Smooth muscle cell (in vitro differentiated cells): ENCODE measurements around the gene HYAL2. TPM values are rescaled to one million over a fixed set of nuclear protein-coding genes. Genes with fewer than 3 reads are reported as not detected.

Experiments used
- DNase-seq: peaks from one replicate; lab custom pipeline; 2025; ENCODE audit not compliant: unreplicated experiment; lab: John Stamatoyannopoulos, UW
- H2AFZ ChIP-seq: fragments of 200-600 bp; sonication (generic); 2 replicates; pipeline ENCODE4 v1.6.0; 2016; ENCODE audit warnings: antibody characterized with exemption, low read depth, mild to moderate bottlenecking
- H3F3A ChIP-seq: fragments of 200-600 bp; sonication (generic); 2 replicates; pipeline ENCODE4 v1.6.0; 2017; ENCODE audit warnings: antibody characterized with exemption, low read depth
- H3K27ac ChIP-seq: fragments of 200-600 bp; sonication (generic); 2 replicates; pipeline ENCODE4 v1.5.1; 2016; ENCODE audit warnings: low read depth, mild to moderate bottlenecking
- H3K27me3 ChIP-seq: fragments of 200-600 bp; sonication (generic); 2 replicates; pipeline ENCODE4 v1.6.1; 2016; ENCODE audit warnings: low read depth, mild to moderate bottlenecking
- H3K36me3 ChIP-seq: fragments of 200-600 bp; sonication (generic); 2 replicates; pipeline ENCODE4 v1.5.1; 2016; ENCODE audit warnings: low read depth
- H3K4me1 ChIP-seq: fragments of 200-600 bp; sonication (generic); 2 replicates; pipeline ENCODE4 v1.5.1; 2016; ENCODE audit warnings: low read depth
- H3K4me2 ChIP-seq: fragments of 200-600 bp; sonication (generic); 2 replicates; pipeline ENCODE4 v1.6.0; 2016; ENCODE audit warnings: mild to moderate bottlenecking
- H3K4me3 ChIP-seq: fragments of 200-600 bp; sonication (generic); 2 replicates; pipeline ENCODE4 v1.5.1; 2016; ENCODE audit warnings: mild to moderate bottlenecking
- H3K79me2 ChIP-seq: fragments of 200-600 bp; sonication (generic); 2 replicates; pipeline ENCODE4 v1.6.0; 2016; ENCODE audit warnings: low read depth, mild to moderate bottlenecking
- H3K9ac ChIP-seq: fragments of 200-600 bp; sonication (generic); 2 replicates; pipeline ENCODE4 v1.6.0; 2016; ENCODE audit warnings: low read depth
- H3K9me3 ChIP-seq: fragments of 200-600 bp; sonication (generic); replicated peaks from 2 replicates; pipeline ENCODE4 v1.5.1; 2016; ENCODE audit warnings: low read depth
- H4K20me1 ChIP-seq: fragments of 200-600 bp; sonication (generic); 2 replicates; pipeline ENCODE4 v1.6.0; 2016; ENCODE audit warnings: low read depth
- CTCF ChIP-seq: fragments of 200-600 bp; sonication (generic); IDR thresholded peaks from 2 replicates; pipeline ENCODE4 v1.5.1; 2017; ENCODE audit warnings: borderline replicate concordance, mild to moderate bottlenecking, antibody characterized with exemption; ENCODE audit not compliant: insufficient read depth, poor library complexity, severe bottlenecking
- WGBS: methylation state at CpG from one replicate; pipeline ENCODE4 v1.1.7; 2016; ENCODE audit warnings: low lambda C conversion rate; 5-methylcytosine and 5-hydroxymethylcytosine counted together
- polyA plus RNA-seq: library from polyadenylated mRNA; unstranded; fragments of >200 nt; fragmentation: Nextera tagmentation; extraction: Ambion mirVana; gene quantifications from 2 replicates; pipeline ENCODE4 v1.2.1, GENCODE V29; 2016
- total RNA-seq: library from RNA; depleted of rRNA; stranded (reverse); fragments of >200 nt; gene quantifications from 2 replicates; pipeline ENCODE4 v1.2.3, GENCODE V29; 2014

The HYAL2 gene
- total and polyA plus RNA-seq, 2 experiments from 2014 or later = 83.3 to 88.0 TPM

GRCh38 chr3:50323614-50324199 is 1.2 kb upstream of the HYAL2 start:
- Histone ChIP-seq H3K27ac (no peak overlapping the region), H3K79me2 (peaks cover 35% of the 10 kb centered on the region), H3K4me3 (no peak overlapping the region), H4K20me1 (no peaks in the 10 kb centered on the region), H3K27me3 (no peaks in the 10 kb centered on the region), H3K9me3 (no peaks in the 10 kb centered on the region), H3K4me1 (peaks cover 27% of the 10 kb centered on the region), H3K9ac (no peak overlapping the region), H3K36me3 (no peaks in the 10 kb centered on the region), H2AFZ (no peak overlapping the region), H3F3A (peaks cover 11% of the 10 kb centered on the region), H3K4me2 (no peak overlapping the region)
- no peak for TF ChIP-seq CTCF
- 93% methylated on average over 5 of the region's 5 CpGs for WGBS
- no peak for DNase-seq

GRCh38 chr3:50323092-50323600 is 601 bp upstream of the HYAL2 start:
- Histone ChIP-seq H3K4me3 (no peak overlapping the region), H3K4me1 (peaks cover 24% of the 10 kb centered on the region), H3K79me2 (peaks cover 37% of the 10 kb centered on the region), H3K27me3 (no peaks in the 10 kb centered on the region), H3K9ac (no peak overlapping the region), H3K4me2 (no peak overlapping the region), H3K27ac (no peak overlapping the region), H2AFZ (no peak overlapping the region), H3K36me3 (no peaks in the 10 kb centered on the region), H4K20me1 (peaks cover 4% of the 10 kb centered on the region), H3F3A (peaks cover 6% of the 10 kb centered on the region), H3K9me3 (no peaks in the 10 kb centered on the region)
- TF ChIP-seq CTCF = no peak
- 42% methylated on average over 4 of the region's 4 CpGs for WGBS
- DNase-seq = no peak

GRCh38 chr3:50322115-50322385 is 495 bp downstream of the HYAL2 start:
- Histone ChIP-seq H3K36me3 (no peaks in the 10 kb centered on the region), H3K9ac (peak overlapping the region; percentile 98), H3K4me1 (peaks cover 19% of the 10 kb centered on the region), H3K4me2 (peak overlapping the region; percentile 88), H4K20me1 (peaks cover 10% of the 10 kb centered on the region), H3F3A (peaks cover 6% of the 10 kb centered on the region), H3K79me2 (peaks cover 28% of the 10 kb centered on the region), H3K4me3 (peak overlapping the region; percentile 75), H2AFZ (peak overlapping the region; percentile 60), H3K9me3 (no peaks in the 10 kb centered on the region), H3K27ac (no peak overlapping the region), H3K27me3 (no peaks in the 10 kb centered on the region)
- DNase-seq = no peak
- TF ChIP-seq CTCF = no peak
- WGBS = 3% methylated on average over 14 of the region's 14 CpGs
